LHCN-M2 (cell line): Measurements from ENCODE around the gene USP3. TPM values are rescaled to one million over a fixed set of nuclear protein-coding genes. Genes with fewer than 3 reads are reported as not detected.
A peak's percentile ranks its signal among the peaks of the same experiment; 100 is the strongest.
"Not testable (repeated sequence)": the region's sequence is repeated elsewhere in the genome, so short reads cannot be mapped to it uniquely, and the experiment has no call there.

Experiments
- DNase-seq: peaks from one replicate; pipeline ENCODE4 v3.0.0-alpha.2; 2012; ENCODE audit warnings: low read depth
- total RNA-seq: library from RNA; depleted of rRNA; stranded (reverse); fragments of >200 nt; gene quantifications from 2 replicates; pipeline ENCODE4 v1.2.3, GENCODE V29; 2014

USP3 gene
- total RNA-seq, 1 experiment from 2014 or later = 24.3 TPM

DNA sequence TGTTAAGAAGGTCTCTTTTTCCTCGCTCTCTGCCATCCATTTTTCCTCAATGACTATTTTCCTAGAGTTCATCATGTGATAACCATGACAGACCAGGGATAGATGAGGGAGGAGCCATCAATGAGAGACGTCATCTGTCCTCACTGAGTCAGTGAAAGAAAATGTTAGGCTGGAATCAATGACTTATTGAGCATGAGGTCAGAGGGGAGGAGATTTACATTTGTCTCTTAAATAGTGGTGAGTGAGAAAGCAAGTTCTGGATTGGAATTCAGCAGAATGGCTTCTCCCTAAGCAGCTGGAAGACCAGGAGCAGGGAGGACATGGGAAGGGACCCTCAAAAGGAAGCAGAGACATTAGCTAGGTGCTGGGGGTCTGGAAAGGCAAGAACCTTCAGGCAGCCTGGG lies 28.2 kb upstream of the USP3 start:
- DNase-seq = peak; percentile 95

DNA sequence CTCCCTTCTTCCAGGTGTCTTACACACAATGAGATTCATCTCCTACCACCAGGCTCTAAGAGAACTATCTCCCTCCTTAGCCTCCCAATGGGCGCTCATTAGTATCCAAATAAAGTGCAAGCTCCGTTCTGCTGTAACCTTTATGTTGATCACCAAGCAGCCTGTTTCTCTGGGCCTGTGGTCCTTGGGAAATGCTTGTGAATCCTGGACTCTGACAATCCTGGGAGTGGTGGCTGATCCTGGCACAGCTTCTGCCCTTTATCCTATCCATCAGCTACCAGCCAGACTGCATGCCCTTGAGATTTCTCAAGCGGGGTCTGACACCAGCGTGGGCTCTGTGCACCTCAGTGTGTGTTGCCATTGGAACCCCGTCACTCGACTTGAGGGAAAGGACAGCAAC lies 26.1 kb upstream of the USP3 start:
- no peak for DNase-seq

DNA sequence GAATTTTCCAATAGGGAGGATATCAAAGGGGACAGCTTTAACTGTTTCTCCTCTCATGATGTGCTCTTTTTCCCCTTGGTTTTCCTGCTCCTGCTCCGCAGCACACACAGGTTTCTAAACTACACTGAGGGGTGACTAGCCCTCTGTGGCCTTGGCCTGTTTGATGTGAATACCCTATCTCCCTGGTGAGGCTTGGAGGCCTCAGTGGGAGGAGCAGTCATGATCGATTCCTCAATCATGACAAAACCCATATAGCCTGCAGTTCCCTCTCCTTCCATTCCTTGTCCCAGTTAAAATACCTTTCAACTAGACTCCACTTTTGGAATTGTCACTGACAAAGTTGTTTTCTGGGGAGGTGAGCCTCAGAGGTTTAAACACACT lies 24.0 kb upstream of the USP3 start:
- DNase-seq = no peak

- peak; percentile 52 for DNase-seq
Measured at GRCh38 chr15:63481105-63481810, 23.1 kb upstream of the USP3 start.

DNA sequence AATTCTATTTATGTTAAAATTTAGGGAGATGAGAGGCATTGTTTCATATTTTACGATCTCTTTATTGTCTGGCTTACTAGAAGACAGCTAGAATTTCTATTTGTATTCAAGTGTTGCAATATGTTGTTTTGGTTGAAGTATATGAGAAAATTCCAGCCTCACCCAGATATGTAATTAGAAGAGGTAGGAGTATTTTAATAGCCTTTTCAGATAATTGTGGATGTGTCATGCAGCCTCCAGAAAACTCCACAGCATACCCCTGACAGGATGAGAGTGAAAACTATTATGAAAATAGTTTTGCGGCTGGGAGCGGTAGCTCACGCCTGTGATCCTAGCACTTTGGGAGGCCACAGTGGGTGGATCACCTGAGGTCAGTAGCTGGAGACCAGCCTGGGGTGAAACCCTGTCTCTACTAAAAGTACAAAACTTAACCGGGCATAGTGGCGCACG lies 21.5 kb upstream of the USP3 start:
- DNase-seq = no peak

- no peak for DNase-seq
Measured at GRCh38 chr15:63483521-63484371, 20.6 kb upstream of the USP3 start.

GRCh38 chr15:63484433-63485186 lies 19.8 kb upstream of the USP3 start:
- DNase-seq = no peak

- DNase-seq = peak; percentile 66
Measured at GRCh38 chr15:63487076-63487757, 17.2 kb upstream of the USP3 start.

DNA sequence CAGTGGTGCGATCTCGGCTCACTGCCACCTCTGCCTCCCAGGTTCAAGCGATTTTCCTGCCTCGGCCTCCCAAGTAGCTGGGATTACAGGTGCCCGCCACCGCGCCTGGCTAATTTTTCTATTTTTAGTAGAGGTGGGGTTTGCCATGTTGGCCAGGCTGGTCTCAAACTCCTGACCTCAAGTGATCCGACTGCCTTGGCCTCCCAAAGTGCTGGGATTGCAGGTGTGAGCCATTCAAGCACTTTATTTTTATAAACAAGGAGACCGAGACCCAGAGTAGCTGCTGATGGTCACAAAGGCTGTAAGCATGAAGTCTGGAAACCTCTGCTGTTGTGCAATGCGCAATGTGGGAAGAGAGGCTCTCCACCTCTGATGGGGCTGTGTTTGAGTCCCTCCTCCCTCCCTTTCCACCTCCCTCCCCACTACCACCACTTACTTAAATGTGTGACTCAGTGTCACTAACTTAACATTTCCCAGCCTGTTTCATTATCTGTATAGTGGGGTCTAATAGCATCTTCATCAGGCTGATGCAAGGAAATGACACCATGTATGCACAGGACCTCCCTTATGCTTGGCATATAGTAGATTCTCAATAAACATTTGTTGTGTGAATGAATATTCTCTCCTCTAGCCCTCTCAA lies 16.5 kb upstream of the USP3 start:
- not testable (repeated sequence) for DNase-seq

DNA sequence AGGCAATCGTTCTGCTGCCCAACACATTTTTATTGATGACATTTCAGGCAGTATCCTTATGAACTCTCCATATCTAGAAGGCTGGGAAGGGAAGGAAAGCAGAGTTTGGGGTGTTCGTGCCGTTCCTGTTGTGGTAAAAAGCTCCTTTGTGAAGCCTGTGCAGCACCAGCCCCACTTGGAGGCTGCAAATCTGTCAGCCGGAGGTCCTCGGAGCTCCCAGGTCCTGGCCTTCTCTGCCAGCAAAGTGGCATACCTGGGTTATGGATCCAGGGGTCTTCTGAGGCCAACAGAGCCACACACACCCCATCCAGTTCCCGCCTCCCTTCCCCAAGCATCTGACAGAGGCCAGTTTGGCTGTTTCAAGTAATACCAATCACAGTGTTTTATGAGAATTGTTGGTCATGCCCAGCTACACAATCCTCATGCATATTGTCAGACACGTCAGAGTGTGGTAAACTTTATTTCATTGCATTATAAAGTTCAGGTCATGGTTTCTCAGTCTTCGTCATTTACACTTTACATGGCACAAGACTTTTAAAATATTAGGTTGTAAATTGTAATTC lies 15.9 kb upstream of the USP3 start:
- DNase-seq = no peak

DNA sequence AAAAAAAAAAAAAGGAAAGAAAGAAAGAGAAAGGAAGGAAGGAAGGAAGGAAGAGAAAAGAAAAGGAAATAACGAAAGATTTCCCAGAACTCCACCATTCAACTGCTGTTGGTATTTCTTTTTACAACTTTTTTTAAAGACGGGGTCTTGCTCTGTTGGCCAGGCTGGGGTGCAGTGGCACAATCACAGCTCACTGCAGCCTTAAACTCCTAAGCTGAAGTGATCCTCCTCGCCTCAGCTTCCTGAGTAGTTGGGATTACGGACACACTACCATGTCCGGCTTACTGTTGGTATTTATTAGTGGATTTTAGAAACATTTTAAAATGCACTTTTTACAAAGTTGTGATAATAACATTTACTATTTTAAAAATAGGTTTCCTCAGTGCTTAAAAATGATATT lies 15.0 kb upstream of the USP3 start:
- DNase-seq = no peak

DNA sequence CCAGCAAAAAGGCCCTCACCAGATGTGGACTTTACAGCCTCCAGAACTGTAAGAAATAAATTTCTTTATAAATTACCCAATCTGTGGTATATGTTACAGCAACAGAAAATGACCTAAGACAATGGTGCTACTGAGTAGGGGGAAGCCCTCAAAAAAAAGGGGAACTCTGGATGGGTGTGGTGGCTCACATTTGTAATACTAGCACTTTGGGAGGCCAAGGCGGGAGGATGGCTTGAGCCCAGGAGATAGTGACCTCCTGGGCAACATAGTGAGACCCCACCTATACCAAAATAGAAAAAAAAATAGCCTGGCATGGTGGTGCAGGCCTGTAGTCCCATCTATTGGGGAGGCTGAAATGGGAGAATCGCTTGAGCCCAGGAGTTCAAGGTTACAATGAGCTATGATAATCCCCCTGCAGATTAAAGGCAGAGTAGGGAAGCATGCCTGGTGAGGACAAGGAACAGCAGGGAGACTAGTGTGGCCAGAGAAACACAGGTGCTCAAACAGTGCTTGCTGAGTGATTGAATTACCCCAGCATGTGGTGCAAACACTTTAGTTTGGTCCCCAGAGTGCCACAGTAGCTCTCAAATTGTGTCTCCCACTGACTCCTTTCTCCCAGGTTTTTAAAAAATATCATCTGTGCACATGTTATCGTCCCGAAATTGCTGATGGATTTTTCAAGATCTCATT lies 13.9 kb upstream of the USP3 start:
- no peak for DNase-seq

- no peak for DNase-seq
Measured at GRCh38 chr15:63491116-63491827, 13.1 kb upstream of the USP3 start.

GRCh38 chr15:63491979-63492378 lies 12.4 kb upstream of the USP3 start:
- DNase-seq = no peak

GRCh38 chr15:63492541-63493077 lies 11.8 kb upstream of the USP3 start:
- DNase-seq = peak; percentile 63

DNA sequence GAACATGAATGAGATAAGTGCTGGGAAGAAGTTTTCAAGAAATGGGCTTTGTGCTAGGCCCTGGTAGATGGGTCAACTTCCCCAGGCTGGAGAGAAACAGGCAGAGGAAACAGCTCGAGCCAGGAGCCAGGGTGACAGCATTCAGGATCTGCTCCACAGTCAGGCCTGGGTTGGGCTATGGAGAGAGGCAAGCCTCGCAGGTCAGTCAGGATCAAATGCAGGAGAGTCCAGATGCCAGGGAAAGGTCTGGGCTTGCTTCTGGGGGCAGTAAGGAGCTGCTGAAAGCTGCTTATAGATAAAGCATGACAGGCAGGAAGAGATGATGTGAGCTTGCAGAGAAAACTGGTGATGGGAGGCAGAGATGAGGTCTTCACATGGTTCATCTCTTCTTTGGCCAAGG lies 11.0 kb upstream of the USP3 start:
- DNase-seq = no peak

- DNase-seq = no peak
Measured at GRCh38 chr15:63494408-63494807, 10.0 kb upstream of the USP3 start.

DNA sequence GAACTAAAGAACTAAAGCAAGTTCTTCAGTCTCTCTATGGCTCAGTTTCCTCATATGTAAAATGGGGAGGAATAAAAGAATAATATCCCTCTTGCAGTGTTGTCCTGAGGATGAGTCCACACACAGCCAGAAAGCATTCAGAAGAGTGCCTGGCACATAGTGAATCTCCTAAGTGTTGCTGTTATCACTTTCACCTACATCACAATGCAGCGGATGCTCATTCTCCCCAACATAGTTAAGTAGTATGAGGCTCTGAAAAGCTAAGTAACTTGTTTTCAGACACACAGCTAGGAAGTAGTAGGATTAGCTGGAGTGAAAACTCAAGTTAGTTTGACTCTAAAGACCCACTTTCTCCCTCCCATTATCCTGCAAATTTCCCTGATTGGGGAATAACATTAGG lies 9.1 kb upstream of the USP3 start:
- DNase-seq = no peak

DNA sequence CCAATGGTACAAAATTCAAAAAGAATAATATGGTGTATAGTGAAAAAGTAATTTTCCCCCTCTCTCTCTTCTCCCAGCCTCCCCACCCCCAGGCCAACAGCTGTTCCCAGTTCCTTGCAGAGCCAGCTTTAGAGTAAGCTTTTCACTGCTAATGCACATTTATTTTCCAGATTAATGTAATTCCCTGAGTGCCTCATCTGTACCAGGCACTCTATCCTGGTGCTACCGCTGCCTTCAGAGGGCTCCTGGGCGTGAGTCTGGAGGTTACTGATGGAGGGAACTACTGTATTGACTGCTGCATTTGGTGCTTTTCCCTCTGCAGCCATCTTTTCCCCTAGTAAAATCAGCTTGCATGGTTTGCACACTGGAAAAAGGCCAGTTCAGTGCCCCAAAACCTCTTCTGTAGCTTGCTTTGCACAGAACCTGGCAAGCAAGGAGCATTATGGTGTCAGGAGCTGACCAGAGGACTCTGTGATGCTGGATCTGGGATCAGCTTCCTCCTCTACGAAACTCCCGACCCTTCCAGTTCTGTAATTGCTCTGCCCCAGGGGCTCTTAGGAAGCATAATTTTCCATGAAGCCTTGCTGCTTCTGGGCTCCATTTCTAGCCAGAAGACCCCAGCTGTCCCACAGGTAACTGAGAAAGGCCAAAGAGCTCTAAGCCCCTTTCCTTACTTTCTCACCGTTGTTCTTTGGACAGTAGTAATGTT lies 8.5 kb upstream of the USP3 start:
- DNase-seq = no peak
